Measurements from ENCODE around the gene RPS6KA3.

DNA sequence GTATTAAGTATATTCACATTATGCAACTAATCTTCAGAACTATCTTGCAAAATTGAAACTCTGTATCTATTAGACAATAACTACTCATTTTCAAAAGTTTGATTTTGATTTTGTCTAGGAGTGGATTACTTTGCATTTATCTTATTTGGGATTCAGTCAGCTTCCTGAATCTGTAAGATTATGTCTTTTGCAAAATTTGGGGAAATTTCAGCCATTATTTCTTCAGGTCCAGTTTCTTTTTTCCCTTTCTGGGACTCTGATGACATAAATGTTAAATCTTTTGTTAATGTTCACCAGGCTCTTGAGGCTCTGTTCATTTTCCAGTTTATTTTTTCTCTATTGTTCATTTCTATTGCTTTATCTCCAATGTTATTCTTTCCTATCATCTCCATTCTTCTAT is 15.0 kb downstream of the RPS6KA3 start:
- TF ChIP-seq EP300 (IDR thresholded peaks at IDR 0.05; ENCODE audit: borderline replicate concordance) (no peak), NFIC (IDR thresholded peaks at IDR 0.05) (no peak), TAF1 (IDR thresholded peaks at IDR 0.05; ENCODE audit: low read depth) (no peak), TEAD4 (IDR thresholded peaks at IDR 0.05) (no peak), MAX (IDR thresholded peaks at IDR 0.05) (no peak)
- TF ChIP-seq, protein P1, sequence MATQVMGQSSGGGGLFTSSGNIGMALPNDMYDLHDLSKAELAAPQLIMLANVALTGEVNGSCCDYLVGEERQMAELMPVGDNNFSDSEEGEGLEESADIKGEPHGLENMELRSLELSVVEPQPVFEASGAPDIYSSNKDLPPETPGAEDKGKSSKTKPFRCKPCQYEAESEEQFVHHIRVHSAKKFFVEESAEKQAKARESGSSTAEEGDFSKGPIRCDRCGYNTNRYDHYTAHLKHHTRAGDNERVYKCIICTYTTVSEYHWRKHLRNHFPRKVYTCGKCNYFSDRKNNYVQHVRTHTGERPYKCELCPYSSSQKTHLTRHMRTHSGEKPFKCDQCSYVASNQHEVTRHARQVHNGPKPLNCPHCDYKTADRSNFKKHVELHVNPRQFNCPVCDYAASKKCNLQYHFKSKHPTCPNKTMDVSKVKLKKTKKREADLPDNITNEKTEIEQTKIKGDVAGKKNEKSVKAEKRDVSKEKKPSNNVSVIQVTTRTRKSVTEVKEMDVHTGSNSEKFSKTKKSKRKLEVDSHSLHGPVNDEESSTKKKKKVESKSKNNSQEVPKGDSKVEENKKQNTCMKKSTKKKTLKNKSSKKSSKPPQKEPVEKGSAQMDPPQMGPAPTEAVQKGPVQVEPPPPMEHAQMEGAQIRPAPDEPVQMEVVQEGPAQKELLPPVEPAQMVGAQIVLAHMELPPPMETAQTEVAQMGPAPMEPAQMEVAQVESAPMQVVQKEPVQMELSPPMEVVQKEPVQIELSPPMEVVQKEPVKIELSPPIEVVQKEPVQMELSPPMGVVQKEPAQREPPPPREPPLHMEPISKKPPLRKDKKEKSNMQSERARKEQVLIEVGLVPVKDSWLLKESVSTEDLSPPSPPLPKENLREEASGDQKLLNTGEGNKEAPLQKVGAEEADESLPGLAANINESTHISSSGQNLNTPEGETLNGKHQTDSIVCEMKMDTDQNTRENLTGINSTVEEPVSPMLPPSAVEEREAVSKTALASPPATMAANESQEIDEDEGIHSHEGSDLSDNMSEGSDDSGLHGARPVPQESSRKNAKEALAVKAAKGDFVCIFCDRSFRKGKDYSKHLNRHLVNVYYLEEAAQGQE (IDR thresholded peaks at IDR 0.05; ENCODE audit: low read depth), result no peak
